ENCODE data around the gene SGPP2.

Gene SGPP2

DNA sequence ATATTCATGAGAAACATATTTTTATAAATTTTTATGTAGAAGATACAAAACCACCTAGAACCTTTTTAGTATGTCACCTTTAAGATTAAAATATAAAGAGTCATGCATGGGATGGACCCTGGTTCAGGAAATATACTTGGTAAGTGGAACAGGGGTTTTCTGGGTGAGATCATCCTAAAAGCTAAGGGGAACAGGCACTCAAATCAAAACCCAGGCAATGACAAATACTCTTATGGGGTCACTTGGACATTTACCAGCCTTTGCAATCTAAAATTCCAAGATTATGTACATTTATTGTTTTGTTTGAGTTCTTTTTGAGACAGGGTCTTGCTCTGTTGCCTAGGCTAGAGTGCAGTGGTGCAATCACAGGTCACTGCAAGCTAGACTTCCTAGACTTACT, 65.8 kb downstream of the SGPP2 start:
- no peaks in the 10 kb centered on the region for H3K27me3 ChIP-seq
- TF ChIP-seq, protein P1, sequence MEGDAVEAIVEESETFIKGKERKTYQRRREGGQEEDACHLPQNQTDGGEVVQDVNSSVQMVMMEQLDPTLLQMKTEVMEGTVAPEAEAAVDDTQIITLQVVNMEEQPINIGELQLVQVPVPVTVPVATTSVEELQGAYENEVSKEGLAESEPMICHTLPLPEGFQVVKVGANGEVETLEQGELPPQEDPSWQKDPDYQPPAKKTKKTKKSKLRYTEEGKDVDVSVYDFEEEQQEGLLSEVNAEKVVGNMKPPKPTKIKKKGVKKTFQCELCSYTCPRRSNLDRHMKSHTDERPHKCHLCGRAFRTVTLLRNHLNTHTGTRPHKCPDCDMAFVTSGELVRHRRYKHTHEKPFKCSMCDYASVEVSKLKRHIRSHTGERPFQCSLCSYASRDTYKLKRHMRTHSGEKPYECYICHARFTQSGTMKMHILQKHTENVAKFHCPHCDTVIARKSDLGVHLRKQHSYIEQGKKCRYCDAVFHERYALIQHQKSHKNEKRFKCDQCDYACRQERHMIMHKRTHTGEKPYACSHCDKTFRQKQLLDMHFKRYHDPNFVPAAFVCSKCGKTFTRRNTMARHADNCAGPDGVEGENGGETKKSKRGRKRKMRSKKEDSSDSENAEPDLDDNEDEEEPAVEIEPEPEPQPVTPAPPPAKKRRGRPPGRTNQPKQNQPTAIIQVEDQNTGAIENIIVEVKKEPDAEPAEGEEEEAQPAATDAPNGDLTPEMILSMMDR (IDR thresholded peaks at IDR 0.05), result no peak
- intact Hi-C loops (cut with DNase I; ENCODE audit: low total_unique reads), result no loop called here
- H3K36me3 ChIP-seq, result no peaks in the 10 kb centered on the region
- no peak overlapping the region for H3K4me3 ChIP-seq
- H3K9me3 ChIP-seq, result no peaks in the 10 kb centered on the region
- no peak overlapping the region for H3K27ac ChIP-seq
- no peaks in the 10 kb centered on the region for H3K4me1 ChIP-seq
- DNase-seq, result no peak

DNA sequence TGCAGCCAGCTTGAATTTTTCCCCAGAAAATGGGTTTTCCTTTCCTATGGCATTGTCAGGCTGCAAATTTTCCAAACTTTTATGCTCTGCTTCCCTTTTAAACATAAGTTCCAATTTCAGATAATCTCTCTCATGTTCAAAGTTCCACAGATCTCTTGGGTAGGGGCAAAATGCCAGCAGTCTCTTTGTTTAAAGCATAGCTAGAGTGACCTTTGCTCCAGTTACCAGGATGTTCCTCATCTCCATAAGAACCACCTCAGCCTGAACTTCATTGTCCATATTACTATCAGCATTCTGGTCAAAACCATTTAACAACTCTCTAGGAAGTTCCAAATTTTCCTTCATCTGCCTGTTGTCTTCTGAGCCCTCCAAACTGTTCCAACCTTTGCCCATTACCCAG, 68.3 kb downstream of the SGPP2 start:
- Histone ChIP-seq H3K4me1 (no peaks in the 10 kb centered on the region), H3K36me3 (no peaks in the 10 kb centered on the region), H3K4me3 (no peak overlapping the region), H3K9me3 (no peaks in the 10 kb centered on the region), H3K27me3 (no peaks in the 10 kb centered on the region), H3K27ac (no peak overlapping the region)
- intact Hi-C loops (cut with DNase I; ENCODE audit: low total_unique reads), result no loop called here
- DNase-seq, result no peak
- TF ChIP-seq, protein P1 (IDR thresholded peaks at IDR 0.05), result no peak

DNA sequence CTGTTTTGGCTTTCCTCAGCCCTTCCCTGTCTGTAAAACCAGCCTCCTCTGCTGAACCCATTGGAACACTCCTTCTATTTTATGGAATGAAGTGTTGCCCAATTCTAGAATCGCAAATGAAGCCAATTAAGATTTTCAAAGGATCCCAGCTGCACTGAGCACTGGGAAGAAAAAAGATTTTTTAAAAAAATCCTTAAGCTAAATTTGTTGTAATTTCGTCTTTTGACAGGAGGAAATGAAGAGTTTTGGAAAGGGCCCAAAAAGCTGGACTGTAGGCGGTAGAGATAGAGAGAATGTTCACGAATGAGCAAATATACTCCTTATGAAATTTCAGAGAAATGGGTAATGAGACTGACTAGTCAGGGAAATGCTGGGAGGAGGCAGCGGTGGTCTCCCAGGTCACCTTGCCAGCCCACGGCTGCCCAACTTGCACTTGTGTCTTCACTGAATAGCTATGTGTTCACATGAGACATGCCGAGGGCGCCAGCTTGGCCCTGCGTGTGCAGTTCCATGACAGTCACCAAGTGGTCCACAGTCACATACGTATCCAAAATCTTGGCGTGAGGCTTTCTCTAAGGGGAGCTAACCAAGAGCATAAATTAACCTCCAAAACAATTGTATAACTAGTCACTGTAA, 69.9 kb downstream of the SGPP2 start:
- Histone ChIP-seq H3K4me1 (no peaks in the 10 kb centered on the region), H3K4me3 (no peak overlapping the region), H3K36me3 (no peaks in the 10 kb centered on the region), H3K27ac (no peak overlapping the region), H3K9me3 (no peaks in the 10 kb centered on the region), H3K27me3 (no peaks in the 10 kb centered on the region)
- TF ChIP-seq, protein P1 (IDR thresholded peaks at IDR 0.05), result no peak
- no peak for DNase-seq
- intact Hi-C loops (cut with DNase I; ENCODE audit: low total_unique reads), result no loop called here

GRCh38 chr2:222495388-222495787, 71.0 kb downstream of the SGPP2 start:
- TF ChIP-seq, protein P1 (IDR thresholded peaks at IDR 0.05), result no peak
- no peaks in the 10 kb centered on the region for H3K36me3 ChIP-seq
- H3K4me3 ChIP-seq, result no peak overlapping the region
- no peak overlapping the region for H3K27ac ChIP-seq
- DNase-seq, result no peak
- H3K9me3 ChIP-seq, result no peaks in the 10 kb centered on the region
- H3K4me1 ChIP-seq, result no peaks in the 10 kb centered on the region
- intact Hi-C loops (cut with DNase I; ENCODE audit: low total_unique reads), result no loop called here
- no peaks in the 10 kb centered on the region for H3K27me3 ChIP-seq

DNA sequence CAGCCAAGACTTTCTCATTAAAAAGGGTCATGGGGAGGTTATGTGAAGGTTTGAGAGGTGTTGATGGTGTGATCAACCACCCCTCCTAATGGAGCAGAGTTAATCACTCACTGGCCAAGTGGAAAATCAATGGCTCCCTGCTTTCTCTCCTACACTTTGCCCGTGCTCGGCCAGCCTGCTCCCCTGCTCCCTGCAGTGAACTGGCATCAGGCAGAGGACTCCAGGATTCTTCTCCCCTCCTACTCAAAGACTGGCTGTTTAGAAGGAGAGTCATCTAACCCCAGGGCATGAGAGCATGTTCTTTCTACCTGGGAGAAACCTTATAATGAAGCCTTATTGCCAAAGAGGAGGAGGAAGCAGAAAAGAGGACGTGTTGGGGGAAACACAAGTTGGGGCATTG, 74.9 kb downstream of the SGPP2 start:
- Histone ChIP-seq H3K27me3 (no peaks in the 10 kb centered on the region), H3K4me3 (no peak overlapping the region), H3K4me1 (no peaks in the 10 kb centered on the region), H3K27ac (no peak overlapping the region), H3K36me3 (no peaks in the 10 kb centered on the region), H3K9me3 (no peaks in the 10 kb centered on the region)
- intact Hi-C loops (cut with DNase I; ENCODE audit: low total_unique reads), result no loop called here
- no peak for DNase-seq
- TF ChIP-seq, protein P1 (IDR thresholded peaks at IDR 0.05), result no peak

DNA sequence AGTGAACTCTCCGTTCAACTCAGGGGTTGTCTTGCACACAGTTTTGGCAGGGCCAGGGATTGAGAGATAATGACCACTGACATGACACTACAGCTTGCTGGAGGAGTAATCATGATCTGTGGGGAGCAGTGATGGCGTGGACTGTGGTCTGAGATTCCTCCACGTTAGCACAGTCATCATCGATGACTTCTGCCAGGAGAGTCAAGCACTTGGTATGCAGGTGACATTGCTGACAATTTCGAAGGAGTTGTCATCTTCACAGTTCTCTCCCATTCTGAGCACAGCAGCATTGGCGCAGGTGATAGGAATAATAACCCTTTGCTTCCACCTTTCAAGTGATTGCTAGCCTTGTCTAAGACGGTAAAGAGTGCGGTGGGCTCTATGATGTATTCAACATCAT, 79.8 kb downstream of the SGPP2 start:
- Histone ChIP-seq H3K36me3 (no peaks in the 10 kb centered on the region), H3K27ac (no peak overlapping the region), H3K27me3 (no peaks in the 10 kb centered on the region), H3K4me3 (no peak overlapping the region), H3K9me3 (no peaks in the 10 kb centered on the region), H3K4me1 (no peaks in the 10 kb centered on the region)
- intact Hi-C loops (cut with DNase I; ENCODE audit: low total_unique reads), result no loop called here
- TF ChIP-seq, protein P1 (IDR thresholded peaks at IDR 0.05), result no peak
- DNase-seq, result no peak

All from tibial artery (tissue), 4 donors.